ENCODE measurements around the gene RAB1A. TPM values are rescaled to one million over a fixed set of nuclear protein-coding genes. Genes with fewer than 3 reads are reported as not detected.

The RAB1A gene
- total and polyA plus RNA-seq, 2 donors (not counting 1 experiment from before 2014, with no cell fraction given), result 26.6 to 42.2 TPM

DNA sequence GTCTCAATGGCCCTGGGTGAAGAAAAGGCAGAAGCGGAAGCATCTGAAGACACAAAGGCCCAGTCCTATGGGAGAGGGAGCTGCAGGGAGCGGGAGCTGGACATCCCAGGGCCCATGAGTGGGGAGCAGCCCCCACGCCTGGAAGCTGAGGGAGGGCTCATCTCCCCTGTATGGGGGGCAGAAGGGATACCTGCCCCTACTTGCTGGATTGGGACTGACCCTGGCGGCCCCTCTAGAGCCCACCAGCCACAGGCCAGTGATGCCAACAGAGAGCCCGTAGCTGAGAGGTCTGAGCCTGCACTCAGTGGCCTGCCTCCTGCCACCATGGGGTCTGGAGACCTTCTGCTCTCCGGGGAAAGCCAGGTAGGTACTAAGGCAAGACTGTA, 60.5 kb downstream of the RAB1A start:
- no peak for ATAC-seq (ENCODE audit: low read depth)
- ChIA-PET CTCF (interaction anchor here (1.4 kb wide), 1 partner anchor 16 kb away, joined by 4 read pairs; no protein-coding TSS in a partner anchor), POLR2A (interaction anchor here (0.6 kb wide), 1 partner anchor 56 kb away, joined by 3 read pairs; no protein-coding TSS in a partner anchor)
- Histone ChIP-seq H3K4me2 (replicated peaks; ENCODE audit: low read depth, low read length, poor library complexity, severe bottlenecking) (no peak overlapping the region), H3K27ac (ENCODE audit: low read length in 2 of 2) (no peak overlapping the region), H3K4me3 (ENCODE audit: control extremely low read depth in 1 of 5, extremely low read depth in 1 of 5, insufficient read depth in 1 of 5, low read depth in 2 of 5, low read length in 4 of 5) (no peak overlapping the region), H3K36me3 (replicated peaks in 1 of 2; ENCODE audit: control extremely low read depth in 1 of 2, control insufficient read depth in 1 of 2, extremely low read depth in 1 of 2, insufficient read depth in 2 of 2, low read length in 1 of 2) (peaks cover 0 to 36% of the 10 kb centered on the region in 2 experiments), H3K9me3 (ENCODE audit: control extremely low read depth in 1 of 3, control insufficient read depth in 2 of 3, insufficient read depth in 1 of 3, low read length in 2 of 3) (no peaks in the 10 kb centered on the region), H2AFZ (ENCODE audit: insufficient read depth, low read depth, low read length, poor library complexity, severe bottlenecking) (no peak overlapping the region), H3K79me2 (ENCODE audit: control insufficient read depth, insufficient read depth, low read length) (peaks cover 7% of the 10 kb centered on the region), H3K27me3 (replicated peaks in 1 of 4; ENCODE audit: control extremely low read depth in 1 of 4, control insufficient read depth in 3 of 4, insufficient read depth in 4 of 4, low read length in 3 of 4) (no peaks in the 10 kb centered on the region), H4K20me1 (ENCODE audit: control insufficient read depth, insufficient read depth, low read length, poor library complexity, severe bottlenecking) (no peaks in the 10 kb centered on the region), H3K9ac (ENCODE audit: low read length) (no peak overlapping the region), H3K4me1 (ENCODE audit: control insufficient read depth in 2 of 2, insufficient read depth in 2 of 2, low read length in 2 of 2) (peaks cover 15 to 32% of the 10 kb centered on the region in 2 donors)
- TF ChIP-seq, protein P1, sequence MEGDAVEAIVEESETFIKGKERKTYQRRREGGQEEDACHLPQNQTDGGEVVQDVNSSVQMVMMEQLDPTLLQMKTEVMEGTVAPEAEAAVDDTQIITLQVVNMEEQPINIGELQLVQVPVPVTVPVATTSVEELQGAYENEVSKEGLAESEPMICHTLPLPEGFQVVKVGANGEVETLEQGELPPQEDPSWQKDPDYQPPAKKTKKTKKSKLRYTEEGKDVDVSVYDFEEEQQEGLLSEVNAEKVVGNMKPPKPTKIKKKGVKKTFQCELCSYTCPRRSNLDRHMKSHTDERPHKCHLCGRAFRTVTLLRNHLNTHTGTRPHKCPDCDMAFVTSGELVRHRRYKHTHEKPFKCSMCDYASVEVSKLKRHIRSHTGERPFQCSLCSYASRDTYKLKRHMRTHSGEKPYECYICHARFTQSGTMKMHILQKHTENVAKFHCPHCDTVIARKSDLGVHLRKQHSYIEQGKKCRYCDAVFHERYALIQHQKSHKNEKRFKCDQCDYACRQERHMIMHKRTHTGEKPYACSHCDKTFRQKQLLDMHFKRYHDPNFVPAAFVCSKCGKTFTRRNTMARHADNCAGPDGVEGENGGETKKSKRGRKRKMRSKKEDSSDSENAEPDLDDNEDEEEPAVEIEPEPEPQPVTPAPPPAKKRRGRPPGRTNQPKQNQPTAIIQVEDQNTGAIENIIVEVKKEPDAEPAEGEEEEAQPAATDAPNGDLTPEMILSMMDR (IDR thresholded peaks at IDR 0.05), result no peak
- TF ChIP-seq EZH2 (IDR thresholded peaks at IDR 0.05; ENCODE audit: borderline replicate concordance, insufficient read depth, low read depth, low read length, poor library complexity, severe bottlenecking), result no peak
- Mint-ChIP-seq H3K4me1 (peaks cover 51% of the 10 kb centered on the region), H3K27me3 (no peaks in the 10 kb centered on the region), H3K9me3 (ENCODE audit: insufficient read depth) (no peaks in the 10 kb centered on the region), H3K4me3 (no peak overlapping the region), H3K27ac (no peak overlapping the region)
- intact Hi-C loops (cut with micrococcal nuclease), result no loop called here
- no peak for DNase-seq
- 98% methylated on average over 6 of the region's 6 CpGs for WGBS (ENCODE audit: insufficient coverage)

DNA sequence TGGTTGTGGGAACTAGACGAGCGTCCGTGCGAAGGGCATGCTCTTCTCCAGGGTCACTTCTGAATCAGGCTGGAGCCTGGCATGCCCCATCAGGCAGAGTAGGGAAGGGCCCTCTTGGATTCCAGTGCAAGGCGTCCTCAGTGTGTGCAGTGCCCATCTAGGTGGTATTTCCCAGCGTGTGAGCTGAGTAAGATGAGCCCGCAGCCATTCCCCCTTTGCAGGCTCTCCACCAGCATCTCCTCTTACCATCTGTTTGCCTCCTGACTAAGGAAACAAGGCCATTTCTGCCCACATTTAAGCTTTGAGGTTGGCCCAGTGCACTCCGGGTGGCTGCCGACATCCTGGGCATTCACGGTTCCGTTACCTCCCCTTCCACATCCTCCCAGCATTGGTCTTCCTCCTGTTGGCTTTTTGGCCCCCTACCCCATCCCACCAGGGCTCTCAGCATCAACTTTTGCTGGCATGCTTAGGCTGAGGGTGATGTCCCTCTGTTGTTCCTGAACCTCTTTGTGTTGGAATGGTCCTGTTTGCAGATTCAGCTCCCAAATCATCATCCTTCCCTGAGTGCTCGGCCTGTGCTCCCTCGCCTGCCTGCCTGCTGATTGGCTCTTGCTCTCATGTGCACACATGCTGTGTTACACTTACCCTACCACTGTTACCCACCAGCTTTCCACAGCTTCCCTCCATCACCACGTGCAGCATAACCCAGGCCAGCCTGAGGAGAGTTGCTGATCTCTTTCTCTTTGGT, 61.9 kb downstream of the RAB1A start:
- DNase-seq, result no peak
- H3K27ac ChIP-seq (ENCODE audit: low read length in 2 of 2), result no peak overlapping the region
- no peak for ATAC-seq (ENCODE audit: low read depth)

More for the DNA sequence above, 61.9 kb downstream of the RAB1A start:
- H3K79me2 ChIP-seq (ENCODE audit: control insufficient read depth, insufficient read depth, low read length), result peaks cover 9% of the 10 kb centered on the region
- H3K9ac ChIP-seq (ENCODE audit: low read length), result no peak overlapping the region
- H4K20me1 ChIP-seq (ENCODE audit: control insufficient read depth, insufficient read depth, low read length, poor library complexity, severe bottlenecking), result peaks cover 2% of the 10 kb centered on the region
- H3K4me1 Mint-ChIP-seq, result peaks cover 56% of the 10 kb centered on the region
- no peaks in the 10 kb centered on the region for H3K9me3 Mint-ChIP-seq (ENCODE audit: insufficient read depth)
- ChIA-PET POLR2A (interaction anchor here (0.5 to 0.6 kb wide), 2 partner anchors 78 to 487 kb away, joined by 4 to 5 read pairs; no protein-coding TSS in a partner anchor), CTCF (interaction anchor here (1.2 to 1.4 kb wide), 3 partner anchors 10 to 102 kb away, joined by 4 to 8 read pairs (median 4); no protein-coding TSS in a partner anchor)
- peak overlapping the region; percentile 43 for H3K27ac Mint-ChIP-seq
- H3K27me3 Mint-ChIP-seq, result no peaks in the 10 kb centered on the region
- intact Hi-C loops (cut with micrococcal nuclease), result no loop called here
- WGBS (ENCODE audit: insufficient coverage), result 58% methylated on average over 14 of the region's 14 CpGs
- H3K4me2 ChIP-seq (replicated peaks; ENCODE audit: low read depth, low read length, poor library complexity, severe bottlenecking), result no peak overlapping the region
- no peak overlapping the region for H3K4me3 ChIP-seq (ENCODE audit: control extremely low read depth in 1 of 5, extremely low read depth in 1 of 5, insufficient read depth in 1 of 5, low read depth in 2 of 5, low read length in 4 of 5)
- no peaks in the 10 kb centered on the region for H3K9me3 ChIP-seq (ENCODE audit: control extremely low read depth in 1 of 3, control insufficient read depth in 2 of 3, insufficient read depth in 1 of 3, low read length in 2 of 3)
- H3K4me3 Mint-ChIP-seq, result no peak overlapping the region
- H3K27me3 ChIP-seq (replicated peaks in 1 of 4; ENCODE audit: control extremely low read depth in 1 of 4, control insufficient read depth in 3 of 4, insufficient read depth in 4 of 4, low read length in 3 of 4), result no peaks in the 10 kb centered on the region
- H3K36me3 ChIP-seq (replicated peaks in 1 of 2; ENCODE audit: control extremely low read depth in 1 of 2, control insufficient read depth in 1 of 2, extremely low read depth in 1 of 2, insufficient read depth in 2 of 2, low read length in 1 of 2), result peaks cover 0 to 25% of the 10 kb centered on the region in 2 experiments
- H2AFZ ChIP-seq (ENCODE audit: insufficient read depth, low read depth, low read length, poor library complexity, severe bottlenecking), result no peak overlapping the region
- TF ChIP-seq EZH2 (IDR thresholded peaks at IDR 0.05; ENCODE audit: borderline replicate concordance, insufficient read depth, low read depth, low read length, poor library complexity, severe bottlenecking), result no peak
- TF ChIP-seq, protein P1 (IDR thresholded peaks at IDR 0.05), result no peak
- H3K4me1 ChIP-seq (ENCODE audit: control insufficient read depth in 2 of 2, insufficient read depth in 2 of 2, low read length in 2 of 2), result peaks cover 20 to 37% of the 10 kb centered on the region in 2 donors
